H9 (cell line): ENCODE results near the gene DAGLB. TPM values are rescaled to one million over a fixed set of nuclear protein-coding genes. Genes with fewer than 3 reads are reported as not detected.

Experiments
- DNase-seq: peaks from one replicate; pipeline ENCODE4 v3.0.0-alpha.2; 2017
- H2AFZ ChIP-seq: one replicate; pipeline ENCODE4 v1.6.1; 2013; ENCODE audit warnings: mild to moderate bottlenecking, low read length, control low read depth, moderate library complexity
- H2AK5ac ChIP-seq: 2 replicates; pipeline ENCODE4 v1.6.1; 2013; ENCODE audit warnings: low read length, control low read depth, mixed read lengths; ENCODE audit not compliant: insufficient read length
- H2BK120ac ChIP-seq: one replicate; pipeline ENCODE4 v1.6.1; 2013; ENCODE audit warnings: low read depth, mild to moderate bottlenecking, low read length, control low read depth, inconsistent platforms; ENCODE audit not compliant: poor library complexity, severe bottlenecking
- H2BK12ac ChIP-seq: 2 replicates; pipeline ENCODE4 v1.6.1; 2013; ENCODE audit warnings: low read length, control low read depth, mixed read lengths, low read depth; ENCODE audit not compliant: insufficient read length
- H2BK15ac ChIP-seq: 2 replicates; pipeline ENCODE4 v1.6.1; 2013; ENCODE audit warnings: low read depth, low read length, control low read depth
- H2BK20ac ChIP-seq: one replicate; pipeline ENCODE4 v1.6.1; 2013; ENCODE audit warnings: low read depth, mild to moderate bottlenecking, low read length, control low read depth, inconsistent platforms; ENCODE audit not compliant: poor library complexity, severe bottlenecking
- H2BK5ac ChIP-seq: 2 replicates; pipeline ENCODE4 v1.6.1; 2013; ENCODE audit warnings: low read length, control low read depth, mixed read lengths; ENCODE audit not compliant: insufficient read length
- H3K14ac ChIP-seq: 2 replicates; pipeline ENCODE4 v1.6.1; 2013; ENCODE audit warnings: low read length, control low read depth; ENCODE audit not compliant: insufficient read depth
- H3K18ac ChIP-seq: 2 replicates; pipeline ENCODE4 v1.6.1; 2013; ENCODE audit warnings: low read depth, mild to moderate bottlenecking, mixed read lengths, low read length, control low read depth; ENCODE audit not compliant: insufficient read length
- H3K23ac ChIP-seq: 2 replicates; pipeline ENCODE4 v1.6.1; 2013; ENCODE audit warnings: low read length, control low read depth, mixed read lengths, low read depth; ENCODE audit not compliant: insufficient read length
- H3K23me2 ChIP-seq: 2 replicates; pipeline ENCODE4 v1.6.1; 2013; ENCODE audit warnings: low read depth, mild to moderate bottlenecking, mixed read lengths, low read length, control low read depth; ENCODE audit not compliant: insufficient read length, poor library complexity, severe bottlenecking
- H3K27ac ChIP-seq: 2 replicates; pipeline ENCODE4 v1.5.1; 2013; ENCODE audit warnings: low read length, control low read depth, mixed read lengths, low read depth; ENCODE audit not compliant: insufficient read length
- H3K27me3 ChIP-seq: 2 replicates; pipeline ENCODE4 v1.6.1; 2013; ENCODE audit warnings: low read length, control low read depth, inconsistent platforms; ENCODE audit not compliant: insufficient read depth
- H3K4ac ChIP-seq: 2 replicates; pipeline ENCODE4 v1.6.1; 2013; ENCODE audit warnings: low read depth, mild to moderate bottlenecking, control low read depth, inconsistent platforms, low read length, moderate library complexity
- H3K4me1 ChIP-seq: 2 replicates; pipeline ENCODE4 v1.6.1; 2013; ENCODE audit warnings: low read length, control low read depth, inconsistent platforms; ENCODE audit not compliant: insufficient read depth
- H3K4me2 ChIP-seq: 2 replicates; pipeline ENCODE4 v1.6.1; 2013; ENCODE audit warnings: low read length, control low read depth, mixed read lengths; ENCODE audit not compliant: insufficient read length, insufficient read depth
- H3K56ac ChIP-seq: 2 replicates; pipeline ENCODE4 v1.6.1; 2013; ENCODE audit warnings: low read depth, mild to moderate bottlenecking, mixed read lengths, low read length, control low read depth; ENCODE audit not compliant: insufficient read length
- H3K79me1 ChIP-seq: 2 replicates; pipeline ENCODE4 v1.6.1; 2013; ENCODE audit warnings: low read depth, mild to moderate bottlenecking, moderate library complexity, low read length, control low read depth, inconsistent platforms; ENCODE audit not compliant: insufficient read depth, poor library complexity, severe bottlenecking
- H3K79me2 ChIP-seq: 2 replicates; pipeline ENCODE4 v1.6.1; 2013; ENCODE audit warnings: low read length, control low read depth, inconsistent platforms; ENCODE audit not compliant: insufficient read depth
- H3K9ac ChIP-seq: 2 replicates; pipeline ENCODE4 v1.6.1; 2013; ENCODE audit warnings: low read length, control low read depth, mixed read lengths; ENCODE audit not compliant: insufficient read length; ENCODE audit errors: extremely low read depth
- H3K9me3 ChIP-seq: one replicate; pipeline ENCODE4 v1.6.1; 2013; ENCODE audit warnings: low read depth, low read length, inconsistent platforms; ENCODE audit not compliant: control insufficient read depth
- H3T11ph ChIP-seq: one replicate; pipeline ENCODE4 v1.6.1; 2013; ENCODE audit warnings: mild to moderate bottlenecking, low read length, control low read depth, inconsistent platforms
- H4K20me1 ChIP-seq: one replicate; pipeline ENCODE4 v1.6.1; 2013; ENCODE audit not compliant: control insufficient read depth, insufficient read length, insufficient read depth
- H4K5ac ChIP-seq: 2 replicates; pipeline ENCODE4 v1.6.1; 2013; ENCODE audit warnings: low read depth, mild to moderate bottlenecking, mixed read lengths, low read length, control low read depth; ENCODE audit not compliant: insufficient read length
- H4K8ac ChIP-seq: replicated peaks from 2 replicates; pipeline ENCODE4 v1.6.1; 2013; ENCODE audit warnings: low read length, control low read depth, mixed read lengths, low read depth; ENCODE audit not compliant: insufficient read length
- H4K91ac ChIP-seq: 2 replicates; pipeline ENCODE4 v1.6.1; 2013; ENCODE audit warnings: low read depth, mild to moderate bottlenecking, moderate library complexity, mixed read lengths, low read length, control low read depth; ENCODE audit not compliant: insufficient read length
- H3K27ac Mint-ChIP-seq, 3 experiments: 2 replicates in 2 of 3; 3 replicates in 1 of 3; pipeline ENCODE4 v1.8.0; 2020 to 2021; ENCODE audit warnings: mixed read lengths in 3 of 3, mild to moderate bottlenecking in 1 of 3, moderate library complexity in 1 of 3
- H3K27me3 Mint-ChIP-seq: 2 replicates; pipeline ENCODE4 v1.8.0; 2021; ENCODE audit warnings: low read depth, mild to moderate bottlenecking, moderate library complexity, mixed read lengths
- H3K36me3 Mint-ChIP-seq, 3 experiments: 2 replicates in 2 of 3; 3 replicates in 1 of 3; pipeline ENCODE4 v1.8.0; 2020 to 2021; ENCODE audit warnings: low read depth in 3 of 3, mixed read lengths in 3 of 3; ENCODE audit not compliant: insufficient read depth in 1 of 3
- H3K4me1 Mint-ChIP-seq, 2 experiments: 2 replicates each; pipeline ENCODE4 v1.8.0; 2020; ENCODE audit warnings: mixed read lengths in 2 of 2
- H3K4me3 Mint-ChIP-seq, 2 experiments: 2 replicates in 1 of 2; 3 replicates in 1 of 2; pipeline ENCODE4 v1.8.0; 2020 to 2021; ENCODE audit warnings: mild to moderate bottlenecking in 2 of 2, mixed read lengths in 2 of 2, moderate library complexity in 1 of 2
- H3K9me3 Mint-ChIP-seq, 2 experiments: 2 replicates in 1 of 2; 3 replicates in 1 of 2; pipeline ENCODE4 v1.8.0; 2020; ENCODE audit warnings: mild to moderate bottlenecking in 2 of 2, mixed read lengths in 2 of 2, moderate library complexity in 1 of 2
- CTCF ChIP-seq: fragments of 200-600 bp; sonication (generic); conservative IDR thresholded peaks from 3 replicates; pipeline ENCODE4 v1.8.0; 2021; ENCODE audit warnings: antibody characterized with exemption, mild to moderate bottlenecking
- WGBS: extraction: QIAGEN DNeasy Blood & Tissue Kit; methylation state at CpG from one replicate; pipeline ENCODE4 v1.1.7; 2013; ENCODE audit warnings: missing lambda C conversion rate, low lambda C conversion rate, mixed read lengths; ENCODE audit not compliant: insufficient read length; ENCODE audit errors: extremely low coverage; 5-methylcytosine and 5-hydroxymethylcytosine counted together
- total RNA-seq: library from RNA; stranded (reverse); gene quantifications from 2 replicates; pipeline ENCODE4 v1.2.1, GENCODE V29; 2021

DAGLB gene
- total RNA-seq, 1 experiment from 2014 or later = 46.4 TPM

DNA sequence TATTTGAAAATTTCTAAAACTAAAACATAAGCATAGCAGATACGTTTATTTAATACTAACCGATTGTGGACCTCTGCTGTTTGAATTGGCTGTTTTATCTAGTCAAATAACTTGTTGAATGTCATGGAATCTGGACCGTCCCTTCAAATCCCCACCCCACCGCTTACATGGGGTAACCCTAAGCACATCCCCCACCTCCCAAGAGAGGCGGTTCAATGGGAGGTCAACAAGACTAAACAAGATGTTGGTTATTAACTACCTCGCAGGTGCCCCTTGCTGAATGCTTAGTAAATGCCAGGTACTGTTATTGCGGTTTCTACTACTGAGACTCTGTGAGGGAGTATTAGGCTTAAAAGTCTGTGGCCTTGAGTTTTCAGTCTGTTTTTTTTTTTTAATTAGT is 70.9 kb downstream of the DAGLB start:
- H3K4ac ChIP-seq = no peak overlapping the region
- H3K27me3 Mint-ChIP-seq = no peaks in the 10 kb centered on the region
- no peak overlapping the region for H3K23ac ChIP-seq
- no peak overlapping the region for H2BK20ac ChIP-seq
- peak overlapping the region; percentile 75 to 92 for H3K4me3 Mint-ChIP-seq
- TF ChIP-seq CTCF = no peak
- H3K79me1 ChIP-seq = peaks cover 3% of the 10 kb centered on the region
- no peak overlapping the region for H2BK5ac ChIP-seq
- H3K27ac Mint-ChIP-seq = peak overlapping the region in 1 of 3 experiments; percentile 31; a peak in 2 of 7 replicates
- H3K27me3 ChIP-seq = no peaks in the 10 kb centered on the region
- H2AFZ ChIP-seq = no peak overlapping the region
- H4K8ac ChIP-seq = no peak overlapping the region
- 0 out of 5 replicates have a peak, but pooled peaks cover 0 to 3% of the 10 kb centered on the region in 2 experiments for H3K9me3 Mint-ChIP-seq
- H2AK5ac ChIP-seq = no peak overlapping the region
- no peak overlapping the region for H3T11ph ChIP-seq
- H4K20me1 ChIP-seq = no peaks in the 10 kb centered on the region
- no peak overlapping the region for H3K56ac ChIP-seq
- peaks cover 7% of the 10 kb centered on the region for H3K23me2 ChIP-seq
- peak overlapping the region; percentile 35 for H3K4me2 ChIP-seq
- H3K79me2 ChIP-seq = peaks cover 62% of the 10 kb centered on the region
- no peak for DNase-seq
- no peak overlapping the region for H2BK120ac ChIP-seq
- no peak overlapping the region for H3K27ac ChIP-seq
- H4K91ac ChIP-seq = no peak overlapping the region
- H2BK12ac ChIP-seq = no peak overlapping the region
- no peak overlapping the region for H3K18ac ChIP-seq
- no peak overlapping the region for H4K5ac ChIP-seq
- H3K4me1 ChIP-seq = no peaks in the 10 kb centered on the region
- H2BK15ac ChIP-seq = no peak overlapping the region
- H3K14ac ChIP-seq = no peak overlapping the region
- no peaks in the 10 kb centered on the region for H3K9me3 ChIP-seq
- peaks cover 9 to 28% (median 21%) of the 10 kb centered on the region in 3 experiments; a peak in 6 of 7 replicates for H3K36me3 Mint-ChIP-seq
- H3K9ac ChIP-seq = no peak overlapping the region
- H3K4me1 Mint-ChIP-seq = peaks cover 23 to 28% of the 10 kb centered on the region in 2 experiments
- WGBS = no CpG with 5 or more reads among the region's 7 CpGs
